SK-N-SH (cell line): ENCODE data around the gene IPPK.

Source experiments
- CTCF ChIP-seq: fragments of 200-600 bp; sonication (generic); IDR thresholded peaks from 2 replicates; pipeline ENCODE4 v1.6.1; 2017; ENCODE audit warnings: antibody characterized with exemption, mild to moderate bottlenecking, moderate library complexity
- EP300 ChIP-seq, 2 experiments: IDR thresholded peaks; 2 replicates each; pipeline versions ENCODE4 v1.4.0 to v1.6.1; 2012; ENCODE audit warnings: borderline replicate concordance in 1 of 2, low read depth in 1 of 2, low read length in 1 of 2
- EZH2phosphoT487 ChIP-seq: fragments of 200-600 bp; sonication (generic); IDR thresholded peaks from 2 replicates; pipeline ENCODE4 v1.6.1; 2017; ENCODE audit warnings: low read depth, mixed run types, mild to moderate bottlenecking, antibody characterized with exemption, moderate library complexity, borderline replicate concordance
- FOXM1 ChIP-seq: IDR thresholded peaks from 2 replicates; pipeline ENCODE4 v1.4.0; 2012; ENCODE audit warnings: low read depth, mild to moderate bottlenecking
- JUND ChIP-seq: IDR thresholded peaks from 2 replicates; pipeline ENCODE4 v1.4.0; 2012
- MAX ChIP-seq: IDR thresholded peaks from 2 replicates; pipeline ENCODE4 v1.4.0; 2012; ENCODE audit warnings: low read depth
- MXI1 ChIP-seq: IDR thresholded peaks from 2 replicates; pipeline ENCODE4 v1.6.1; 2012; ENCODE audit warnings: mild to moderate bottlenecking, low read depth, low read length, improper control_type of control experiment
- POLR2AphosphoS5 ChIP-seq: IDR thresholded peaks from 2 replicates; pipeline ENCODE4 v1.6.1; 2012; ENCODE audit warnings: low read depth, low read length
- RAD21 ChIP-seq: IDR thresholded peaks from 2 replicates; pipeline ENCODE4 v1.6.1; 2012; ENCODE audit warnings: mild to moderate bottlenecking, low read length
- RCOR1 ChIP-seq: fragments of 150-350 bp; IDR thresholded peaks from 2 replicates; pipeline ENCODE4 v1.6.1; 2017; ENCODE audit warnings: antibody characterized with exemption, low read length
- REST ChIP-seq: IDR thresholded peaks from 2 replicates; pipeline ENCODE4 v1.6.1; 2012; ENCODE audit warnings: mild to moderate bottlenecking, low read depth, low read length, moderate library complexity
- SIN3A ChIP-seq: IDR thresholded peaks from 2 replicates; pipeline ENCODE4 v1.6.1; 2012; ENCODE audit warnings: low read depth, mild to moderate bottlenecking, low read length, moderate library complexity, borderline replicate concordance
- YY1 ChIP-seq: IDR thresholded peaks from 2 replicates; pipeline ENCODE4 v1.4.0; 2012; ENCODE audit warnings: low read depth, mild to moderate bottlenecking
- ZBTB33 ChIP-seq: IDR thresholded peaks from 2 replicates; pipeline ENCODE4 v1.4.0; 2012; ENCODE audit warnings: low read depth, borderline replicate concordance

- TF ChIP-seq CTCF: no peak
- no peak for TF ChIP-seq RCOR1
- peak; percentile 91 for TF ChIP-seq POLR2AphosphoS5
- TF ChIP-seq YY1: peak; percentile 99
- TF ChIP-seq EP300 (IDR thresholded peaks at IDR 0.05; ENCODE audit: borderline replicate concordance in 1 of 2, low read depth in 1 of 2, low read length in 1 of 2): peak in 1 of 2 experiments; percentile 45; a peak in 1 of 4 replicates
- no peak for TF ChIP-seq RAD21
- TF ChIP-seq JUND: 0 out of 2 replicates have a peak, but pooled peaks have one; percentile 12
- peak; percentile 71; the same call in 1 of the 2 replicates for TF ChIP-seq ZBTB33
- TF ChIP-seq FOXM1: no peak
- TF ChIP-seq REST: peak; percentile 56; the same call in 1 of the 2 replicates
- no peak for TF ChIP-seq EZH2phosphoT487
- peak; percentile 73; the same call in 1 of the 2 replicates for TF ChIP-seq SIN3A
- TF ChIP-seq MXI1: peak; percentile 79
- peak; percentile 85 for TF ChIP-seq MAX
Observed at GRCh38 chr9:92669890-92670708, at the start of gene IPPK.
